Tibial artery (tissue), 4 donors: ENCODE results near the gene GRM8.

Experiments used
- DNase-seq, 2 donors: peaks; one replicate each; pipeline ENCODE4 v3.0.0-alpha.2; 2019
- H3K27ac ChIP-seq, 2 donors: fragments of 200-600 bp; sonication (generic) in 1 of 2; 1 replicate in 1 of 2; 2 replicates in 1 of 2; pipeline ENCODE4 v1.5.1; 2018 to 2019; ENCODE audit warnings: mild to moderate bottlenecking in 1 of 2
- H3K27me3 ChIP-seq, 2 donors: fragments of 200-600 bp; sonication (generic) in 1 of 2; one replicate each; pipeline versions ENCODE4 v1.5.1 to v1.6.0; 2016 to 2019
- H3K36me3 ChIP-seq, 3 donors: fragments of 200-600 bp; sonication (generic) in 2 of 3; one replicate each; pipeline ENCODE4 v1.5.1; 2016 to 2019; ENCODE audit warnings: mild to moderate bottlenecking in 2 of 3
- H3K4me1 ChIP-seq, 4 donors: fragments of 200-600 bp; sonication (generic) in 2 of 4; 1 replicate in 3 of 4; 2 replicates in 1 of 4; pipeline ENCODE4 v1.5.1; 2016 to 2019
- H3K4me3 ChIP-seq, 2 donors: fragments of 200-600 bp; sonication (generic) in 1 of 2; 1 replicate in 1 of 2; 2 replicates in 1 of 2; pipeline ENCODE4 v1.5.1; 2018 to 2019; ENCODE audit warnings: mild to moderate bottlenecking in 2 of 2
- H3K9me3 ChIP-seq, 3 donors: fragments of 200-600 bp; sonication (generic) in 1 of 3; one replicate each; pipeline ENCODE4 v1.5.1; 2016 to 2019
- intact Hi-C: fragments of 100-400 bp; cut with DNase I; formaldehyde crosslinking; loops from one replicate; pipeline ENCODE4 v1.15.0; 2023; ENCODE audit warnings: low total_unique reads
- TF ChIP-seq, protein P1 (sequence below), 2 experiments: fragments of 200-600 bp in 1 of 2; fragments of 450-650 bp in 1 of 2; IDR thresholded peaks; one replicate each; pipeline ENCODE4 v1.5.1; 2017 to 2019; ENCODE audit warnings: antibody characterized with exemption in 2 of 2, mild to moderate bottlenecking in 1 of 2, moderate library complexity in 1 of 2

GRM8 gene

GRCh38 chr7:126535176-126535575, 717.6 kb downstream of the GRM8 start:
- TF ChIP-seq, protein P1, sequence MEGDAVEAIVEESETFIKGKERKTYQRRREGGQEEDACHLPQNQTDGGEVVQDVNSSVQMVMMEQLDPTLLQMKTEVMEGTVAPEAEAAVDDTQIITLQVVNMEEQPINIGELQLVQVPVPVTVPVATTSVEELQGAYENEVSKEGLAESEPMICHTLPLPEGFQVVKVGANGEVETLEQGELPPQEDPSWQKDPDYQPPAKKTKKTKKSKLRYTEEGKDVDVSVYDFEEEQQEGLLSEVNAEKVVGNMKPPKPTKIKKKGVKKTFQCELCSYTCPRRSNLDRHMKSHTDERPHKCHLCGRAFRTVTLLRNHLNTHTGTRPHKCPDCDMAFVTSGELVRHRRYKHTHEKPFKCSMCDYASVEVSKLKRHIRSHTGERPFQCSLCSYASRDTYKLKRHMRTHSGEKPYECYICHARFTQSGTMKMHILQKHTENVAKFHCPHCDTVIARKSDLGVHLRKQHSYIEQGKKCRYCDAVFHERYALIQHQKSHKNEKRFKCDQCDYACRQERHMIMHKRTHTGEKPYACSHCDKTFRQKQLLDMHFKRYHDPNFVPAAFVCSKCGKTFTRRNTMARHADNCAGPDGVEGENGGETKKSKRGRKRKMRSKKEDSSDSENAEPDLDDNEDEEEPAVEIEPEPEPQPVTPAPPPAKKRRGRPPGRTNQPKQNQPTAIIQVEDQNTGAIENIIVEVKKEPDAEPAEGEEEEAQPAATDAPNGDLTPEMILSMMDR (IDR thresholded peaks at IDR 0.05): no peak
- no peaks in the 10 kb centered on the region for H3K27me3 ChIP-seq
- H3K9me3 ChIP-seq: no peaks in the 10 kb centered on the region
- no peaks in the 10 kb centered on the region for H3K4me1 ChIP-seq
- no peaks in the 10 kb centered on the region for H3K36me3 ChIP-seq
- no peak for DNase-seq
- intact Hi-C loops: no loop called here
- no peak overlapping the region for H3K27ac ChIP-seq
- H3K4me3 ChIP-seq: no peak overlapping the region

- H3K9me3 ChIP-seq: no peaks in the 10 kb centered on the region
- no peaks in the 10 kb centered on the region for H3K4me1 ChIP-seq
- H3K27me3 ChIP-seq: no peaks in the 10 kb centered on the region
- no peak overlapping the region for H3K4me3 ChIP-seq
- H3K36me3 ChIP-seq: no peaks in the 10 kb centered on the region
- intact Hi-C loops: no loop called here
- DNase-seq: no peak
- TF ChIP-seq, protein P1 (IDR thresholded peaks at IDR 0.05): no peak
- H3K27ac ChIP-seq: no peak overlapping the region
Observed at GRCh38 chr7:126533715-126534114, 719.0 kb downstream of the GRM8 start.

- H3K9me3 ChIP-seq: no peaks in the 10 kb centered on the region
- no peaks in the 10 kb centered on the region for H3K4me1 ChIP-seq
- H3K4me3 ChIP-seq: no peak overlapping the region
- DNase-seq: no peak
- no peaks in the 10 kb centered on the region for H3K36me3 ChIP-seq
- TF ChIP-seq, protein P1 (IDR thresholded peaks at IDR 0.05): no peak
- no peaks in the 10 kb centered on the region for H3K27me3 ChIP-seq
- intact Hi-C loops: no loop called here
- H3K27ac ChIP-seq: no peak overlapping the region
Observed at GRCh38 chr7:126529833-126530232, 722.9 kb downstream of the GRM8 start.

GRCh38 chr7:126529254-126529653, 723.5 kb downstream of the GRM8 start:
- Histone ChIP-seq H3K4me3 (no peak overlapping the region), H3K36me3 (no peaks in the 10 kb centered on the region), H3K27ac (no peak overlapping the region), H3K4me1 (no peaks in the 10 kb centered on the region), H3K9me3 (no peaks in the 10 kb centered on the region), H3K27me3 (no peaks in the 10 kb centered on the region)
- intact Hi-C loops: no loop called here
- TF ChIP-seq, protein P1 (IDR thresholded peaks at IDR 0.05): no peak
- DNase-seq: no peak

- no peak for DNase-seq
- Histone ChIP-seq H3K4me1 (no peaks in the 10 kb centered on the region), H3K36me3 (no peaks in the 10 kb centered on the region), H3K27me3 (no peaks in the 10 kb centered on the region), H3K9me3 (no peaks in the 10 kb centered on the region), H3K27ac (no peak overlapping the region), H3K4me3 (no peak overlapping the region)
- TF ChIP-seq, protein P1 (IDR thresholded peaks at IDR 0.05): no peak
- intact Hi-C loops: no loop called here
Observed at GRCh38 chr7:126525906-126526305, 726.8 kb downstream of the GRM8 start.

- intact Hi-C loops: no loop called here
- no peaks in the 10 kb centered on the region for H3K9me3 ChIP-seq
- no peak overlapping the region for H3K4me3 ChIP-seq
Observed at GRCh38 chr7:126524967-126525366, 727.8 kb downstream of the GRM8 start.

More at GRCh38 chr7:126524967-126525366, 727.8 kb downstream of the GRM8 start:
- DNase-seq: no peak
- H3K27ac ChIP-seq: no peak overlapping the region
- no peaks in the 10 kb centered on the region for H3K36me3 ChIP-seq
- H3K27me3 ChIP-seq: no peaks in the 10 kb centered on the region
- TF ChIP-seq, protein P1 (IDR thresholded peaks at IDR 0.05): no peak
- H3K4me1 ChIP-seq: no peaks in the 10 kb centered on the region
